ENCODE data around the gene IL23R. TPM values are rescaled to one million over a fixed set of nuclear protein-coding genes. Genes with fewer than 3 reads are reported as not detected.

Gene IL23R
- total and polyA plus RNA-seq, 2 of the 8 experiments (the other 6 are each of a cell fraction or from before 2014, with no cell fraction given), result not detected

DNA sequence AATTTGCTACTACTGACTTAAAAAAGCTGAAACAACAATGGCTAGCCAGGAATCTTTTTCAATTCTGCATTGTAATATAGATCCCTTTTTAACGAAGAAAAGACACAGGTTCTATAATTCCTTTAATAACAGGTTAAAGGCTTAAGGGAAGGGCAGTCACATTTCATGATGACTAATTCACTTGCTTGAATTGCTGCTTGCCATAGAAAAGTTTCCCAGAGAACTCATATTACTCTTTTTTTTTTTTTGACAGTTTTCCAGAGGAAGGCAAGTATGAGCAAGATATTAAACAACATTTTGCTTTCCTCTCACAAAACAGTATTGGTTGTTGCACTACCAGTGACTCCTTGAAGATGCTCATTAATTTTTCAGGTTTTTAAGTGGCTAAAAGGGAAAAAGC lies 60.9 kb downstream of the IL23R start (continued):
- TF ChIP-seq, protein P1, sequence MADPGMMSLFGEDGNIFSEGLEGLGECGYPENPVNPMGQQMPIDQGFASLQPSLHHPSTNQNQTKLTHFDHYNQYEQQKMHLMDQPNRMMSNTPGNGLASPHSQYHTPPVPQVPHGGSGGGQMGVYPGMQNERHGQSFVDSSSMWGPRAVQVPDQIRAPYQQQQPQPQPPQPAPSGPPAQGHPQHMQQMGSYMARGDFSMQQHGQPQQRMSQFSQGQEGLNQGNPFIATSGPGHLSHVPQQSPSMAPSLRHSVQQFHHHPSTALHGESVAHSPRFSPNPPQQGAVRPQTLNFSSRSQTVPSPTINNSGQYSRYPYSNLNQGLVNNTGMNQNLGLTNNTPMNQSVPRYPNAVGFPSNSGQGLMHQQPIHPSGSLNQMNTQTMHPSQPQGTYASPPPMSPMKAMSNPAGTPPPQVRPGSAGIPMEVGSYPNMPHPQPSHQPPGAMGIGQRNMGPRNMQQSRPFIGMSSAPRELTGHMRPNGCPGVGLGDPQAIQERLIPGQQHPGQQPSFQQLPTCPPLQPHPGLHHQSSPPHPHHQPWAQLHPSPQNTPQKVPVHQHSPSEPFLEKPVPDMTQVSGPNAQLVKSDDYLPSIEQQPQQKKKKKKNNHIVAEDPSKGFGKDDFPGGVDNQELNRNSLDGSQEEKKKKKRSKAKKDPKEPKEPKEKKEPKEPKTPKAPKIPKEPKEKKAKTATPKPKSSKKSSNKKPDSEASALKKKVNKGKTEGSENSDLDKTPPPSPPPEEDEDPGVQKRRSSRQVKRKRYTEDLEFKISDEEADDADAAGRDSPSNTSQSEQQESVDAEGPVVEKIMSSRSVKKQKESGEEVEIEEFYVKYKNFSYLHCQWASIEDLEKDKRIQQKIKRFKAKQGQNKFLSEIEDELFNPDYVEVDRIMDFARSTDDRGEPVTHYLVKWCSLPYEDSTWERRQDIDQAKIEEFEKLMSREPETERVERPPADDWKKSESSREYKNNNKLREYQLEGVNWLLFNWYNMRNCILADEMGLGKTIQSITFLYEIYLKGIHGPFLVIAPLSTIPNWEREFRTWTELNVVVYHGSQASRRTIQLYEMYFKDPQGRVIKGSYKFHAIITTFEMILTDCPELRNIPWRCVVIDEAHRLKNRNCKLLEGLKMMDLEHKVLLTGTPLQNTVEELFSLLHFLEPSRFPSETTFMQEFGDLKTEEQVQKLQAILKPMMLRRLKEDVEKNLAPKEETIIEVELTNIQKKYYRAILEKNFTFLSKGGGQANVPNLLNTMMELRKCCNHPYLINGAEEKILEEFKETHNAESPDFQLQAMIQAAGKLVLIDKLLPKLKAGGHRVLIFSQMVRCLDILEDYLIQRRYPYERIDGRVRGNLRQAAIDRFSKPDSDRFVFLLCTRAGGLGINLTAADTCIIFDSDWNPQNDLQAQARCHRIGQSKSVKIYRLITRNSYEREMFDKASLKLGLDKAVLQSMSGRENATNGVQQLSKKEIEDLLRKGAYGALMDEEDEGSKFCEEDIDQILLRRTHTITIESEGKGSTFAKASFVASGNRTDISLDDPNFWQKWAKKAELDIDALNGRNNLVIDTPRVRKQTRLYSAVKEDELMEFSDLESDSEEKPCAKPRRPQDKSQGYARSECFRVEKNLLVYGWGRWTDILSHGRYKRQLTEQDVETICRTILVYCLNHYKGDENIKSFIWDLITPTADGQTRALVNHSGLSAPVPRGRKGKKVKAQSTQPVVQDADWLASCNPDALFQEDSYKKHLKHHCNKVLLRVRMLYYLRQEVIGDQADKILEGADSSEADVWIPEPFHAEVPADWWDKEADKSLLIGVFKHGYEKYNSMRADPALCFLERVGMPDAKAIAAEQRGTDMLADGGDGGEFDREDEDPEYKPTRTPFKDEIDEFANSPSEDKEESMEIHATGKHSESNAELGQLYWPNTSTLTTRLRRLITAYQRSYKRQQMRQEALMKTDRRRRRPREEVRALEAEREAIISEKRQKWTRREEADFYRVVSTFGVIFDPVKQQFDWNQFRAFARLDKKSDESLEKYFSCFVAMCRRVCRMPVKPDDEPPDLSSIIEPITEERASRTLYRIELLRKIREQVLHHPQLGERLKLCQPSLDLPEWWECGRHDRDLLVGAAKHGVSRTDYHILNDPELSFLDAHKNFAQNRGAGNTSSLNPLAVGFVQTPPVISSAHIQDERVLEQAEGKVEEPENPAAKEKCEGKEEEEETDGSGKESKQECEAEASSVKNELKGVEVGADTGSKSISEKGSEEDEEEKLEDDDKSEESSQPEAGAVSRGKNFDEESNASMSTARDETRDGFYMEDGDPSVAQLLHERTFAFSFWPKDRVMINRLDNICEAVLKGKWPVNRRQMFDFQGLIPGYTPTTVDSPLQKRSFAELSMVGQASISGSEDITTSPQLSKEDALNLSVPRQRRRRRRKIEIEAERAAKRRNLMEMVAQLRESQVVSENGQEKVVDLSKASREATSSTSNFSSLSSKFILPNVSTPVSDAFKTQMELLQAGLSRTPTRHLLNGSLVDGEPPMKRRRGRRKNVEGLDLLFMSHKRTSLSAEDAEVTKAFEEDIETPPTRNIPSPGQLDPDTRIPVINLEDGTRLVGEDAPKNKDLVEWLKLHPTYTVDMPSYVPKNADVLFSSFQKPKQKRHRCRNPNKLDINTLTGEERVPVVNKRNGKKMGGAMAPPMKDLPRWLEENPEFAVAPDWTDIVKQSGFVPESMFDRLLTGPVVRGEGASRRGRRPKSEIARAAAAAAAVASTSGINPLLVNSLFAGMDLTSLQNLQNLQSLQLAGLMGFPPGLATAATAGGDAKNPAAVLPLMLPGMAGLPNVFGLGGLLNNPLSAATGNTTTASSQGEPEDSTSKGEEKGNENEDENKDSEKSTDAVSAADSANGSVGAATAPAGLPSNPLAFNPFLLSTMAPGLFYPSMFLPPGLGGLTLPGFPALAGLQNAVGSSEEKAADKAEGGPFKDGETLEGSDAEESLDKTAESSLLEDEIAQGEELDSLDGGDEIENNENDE (IDR thresholded peaks at IDR 0.05; ENCODE audit: insufficient replicate concordance, low read length), result no peak
- no peak for TF ChIP-seq JUND (IDR thresholded peaks at IDR 0.05; ENCODE audit: low read length)
- TF ChIP-seq SP2 (IDR thresholded peaks at IDR 0.05; ENCODE audit: low read length), result no peak
- no peak for TF ChIP-seq CBX8 (IDR thresholded peaks at IDR 0.05; ENCODE audit: borderline replicate concordance, low read depth, low read length)
- no peak for TF ChIP-seq ATF2 (IDR thresholded peaks at IDR 0.05; ENCODE audit: low read length)
- no peak for TF ChIP-seq POLR2A (IDR thresholded peaks at IDR 0.05; ENCODE audit: control extremely low read depth in 1 of 2, low read depth in 2 of 2, low read length in 2 of 2)
- no peak for TF ChIP-seq NRF1 (IDR thresholded peaks at IDR 0.05; ENCODE audit: low read depth, low read length)
- no peak for TF ChIP-seq USF2 (IDR thresholded peaks at IDR 0.05; ENCODE audit: low read length)
- no peak for TF ChIP-seq ATF3 (IDR thresholded peaks at IDR 0.05; ENCODE audit: insufficient read depth, low read depth, low read length)

Data from H1 (cell line).